ENCODE results near the gene HIGD1A. TPM values are rescaled to one million over a fixed set of nuclear protein-coding genes. Genes with fewer than 3 reads are reported as not detected.

The HIGD1A gene
- polyA plus RNA-seq, 1 of the 3 experiments (the other 2 are of a cell fraction) = 72.1 TPM

DNA sequence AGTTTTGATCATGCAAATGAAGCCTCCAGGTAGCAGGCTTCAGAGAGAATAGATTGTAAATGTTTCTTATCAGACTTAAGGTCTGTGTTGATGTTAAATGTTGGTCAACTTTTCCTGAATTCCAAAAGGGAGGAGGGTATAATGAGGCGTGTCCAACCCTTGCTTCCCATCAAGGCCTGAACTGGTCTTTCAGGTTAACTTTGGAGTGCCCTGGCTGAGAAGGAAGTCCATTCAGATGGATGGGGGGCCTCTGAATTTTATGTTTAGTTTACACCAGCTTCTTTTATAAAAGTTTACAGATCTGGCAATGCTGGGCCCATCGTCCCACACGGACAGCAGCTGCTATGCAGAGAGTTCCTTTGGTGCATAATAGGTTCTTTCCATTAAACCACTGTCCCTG is 40.2 kb downstream of the HIGD1A start:
- Histone ChIP-seq H3K27me3 (ENCODE audit: insufficient read depth) (no peaks in the 10 kb centered on the region), H3K9ac (no peak overlapping the region), H3K36me3 (replicated peaks in 1 of 2; ENCODE audit: control insufficient read depth in 1 of 2, insufficient read depth in 2 of 2, low read length in 1 of 2) (no peaks in the 10 kb centered on the region), H3K9me3 (no peaks in the 10 kb centered on the region), H3K4me1 (ENCODE audit: control insufficient read depth in 1 of 2, insufficient read depth in 2 of 2, low read depth in 1 of 2, low read length in 1 of 2) (peaks cover 0 to 18% of the 10 kb centered on the region in 2 experiments; a peak in 1 of 4 replicates), H3K27ac (ENCODE audit: low read depth in 2 of 2, low read length in 1 of 2) (no peak overlapping the region), H3K4me3 (ENCODE audit: low read depth in 2 of 2, low read length in 1 of 2) (no peak overlapping the region), H3F3A (replicated peaks; ENCODE audit: insufficient read depth) (no peaks in the 10 kb centered on the region), H3K79me2 (ENCODE audit: insufficient read depth) (no peaks in the 10 kb centered on the region), H4K20me1 (ENCODE audit: insufficient read depth) (no peaks in the 10 kb centered on the region), H3K9me2 (no peaks in the 10 kb centered on the region), H3K4me2 (no peak overlapping the region), H2AFZ (ENCODE audit: low read depth) (no peak overlapping the region)
- ChIA-PET POLR2A (no interaction called here), CTCF (interaction anchor here (2.2 to 2.9 kb wide), 2 partner anchors 16 to 19 kb away, joined by 5 to 16 read pairs; no protein-coding TSS in a partner anchor)
- WGBS (ENCODE audit: low lambda C conversion rate) = 95% methylated on average over 3 of the region's 3 CpGs
- DNase-seq = no peak
- TF ChIP-seq, protein P1, sequence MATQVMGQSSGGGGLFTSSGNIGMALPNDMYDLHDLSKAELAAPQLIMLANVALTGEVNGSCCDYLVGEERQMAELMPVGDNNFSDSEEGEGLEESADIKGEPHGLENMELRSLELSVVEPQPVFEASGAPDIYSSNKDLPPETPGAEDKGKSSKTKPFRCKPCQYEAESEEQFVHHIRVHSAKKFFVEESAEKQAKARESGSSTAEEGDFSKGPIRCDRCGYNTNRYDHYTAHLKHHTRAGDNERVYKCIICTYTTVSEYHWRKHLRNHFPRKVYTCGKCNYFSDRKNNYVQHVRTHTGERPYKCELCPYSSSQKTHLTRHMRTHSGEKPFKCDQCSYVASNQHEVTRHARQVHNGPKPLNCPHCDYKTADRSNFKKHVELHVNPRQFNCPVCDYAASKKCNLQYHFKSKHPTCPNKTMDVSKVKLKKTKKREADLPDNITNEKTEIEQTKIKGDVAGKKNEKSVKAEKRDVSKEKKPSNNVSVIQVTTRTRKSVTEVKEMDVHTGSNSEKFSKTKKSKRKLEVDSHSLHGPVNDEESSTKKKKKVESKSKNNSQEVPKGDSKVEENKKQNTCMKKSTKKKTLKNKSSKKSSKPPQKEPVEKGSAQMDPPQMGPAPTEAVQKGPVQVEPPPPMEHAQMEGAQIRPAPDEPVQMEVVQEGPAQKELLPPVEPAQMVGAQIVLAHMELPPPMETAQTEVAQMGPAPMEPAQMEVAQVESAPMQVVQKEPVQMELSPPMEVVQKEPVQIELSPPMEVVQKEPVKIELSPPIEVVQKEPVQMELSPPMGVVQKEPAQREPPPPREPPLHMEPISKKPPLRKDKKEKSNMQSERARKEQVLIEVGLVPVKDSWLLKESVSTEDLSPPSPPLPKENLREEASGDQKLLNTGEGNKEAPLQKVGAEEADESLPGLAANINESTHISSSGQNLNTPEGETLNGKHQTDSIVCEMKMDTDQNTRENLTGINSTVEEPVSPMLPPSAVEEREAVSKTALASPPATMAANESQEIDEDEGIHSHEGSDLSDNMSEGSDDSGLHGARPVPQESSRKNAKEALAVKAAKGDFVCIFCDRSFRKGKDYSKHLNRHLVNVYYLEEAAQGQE (IDR thresholded peaks at IDR 0.05; ENCODE audit: low read depth, low read length) = no peak
- no peak for TF ChIP-seq IRF3 (IDR thresholded peaks at IDR 0.05; ENCODE audit: low read depth, low read length)
- TF ChIP-seq, protein P2, sequence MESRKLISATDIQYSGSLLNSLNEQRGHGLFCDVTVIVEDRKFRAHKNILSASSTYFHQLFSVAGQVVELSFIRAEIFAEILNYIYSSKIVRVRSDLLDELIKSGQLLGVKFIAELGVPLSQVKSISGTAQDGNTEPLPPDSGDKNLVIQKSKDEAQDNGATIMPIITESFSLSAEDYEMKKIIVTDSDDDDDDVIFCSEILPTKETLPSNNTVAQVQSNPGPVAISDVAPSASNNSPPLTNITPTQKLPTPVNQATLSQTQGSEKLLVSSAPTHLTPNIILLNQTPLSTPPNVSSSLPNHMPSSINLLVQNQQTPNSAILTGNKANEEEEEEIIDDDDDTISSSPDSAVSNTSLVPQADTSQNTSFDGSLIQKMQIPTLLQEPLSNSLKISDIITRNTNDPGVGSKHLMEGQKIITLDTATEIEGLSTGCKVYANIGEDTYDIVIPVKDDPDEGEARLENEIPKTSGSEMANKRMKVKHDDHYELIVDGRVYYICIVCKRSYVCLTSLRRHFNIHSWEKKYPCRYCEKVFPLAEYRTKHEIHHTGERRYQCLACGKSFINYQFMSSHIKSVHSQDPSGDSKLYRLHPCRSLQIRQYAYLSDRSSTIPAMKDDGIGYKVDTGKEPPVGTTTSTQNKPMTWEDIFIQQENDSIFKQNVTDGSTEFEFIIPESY (IDR thresholded peaks at IDR 0.05; ENCODE audit: borderline replicate concordance, low read depth) = no peak
- no peak for TF ChIP-seq RXRA (IDR thresholded peaks at IDR 0.05; ENCODE audit: borderline replicate concordance, low read depth)
- no peak for TF ChIP-seq CTCF (IDR thresholded peaks at IDR 0.05)
- TF ChIP-seq NFIC (IDR thresholded peaks at IDR 0.05; ENCODE audit: borderline replicate concordance) = no peak
- TF ChIP-seq FOSL2 (IDR thresholded peaks at IDR 0.05; ENCODE audit: borderline replicate concordance, low read depth) = no peak
- no peak for TF ChIP-seq MXI1 (IDR thresholded peaks at IDR 0.05; ENCODE audit: low read depth, low read length)
- no peak for TF ChIP-seq SIN3A (IDR thresholded peaks at IDR 0.05; ENCODE audit: borderline replicate concordance, low read depth, low read length)
- TF ChIP-seq EZH2phosphoT487 (IDR thresholded peaks at IDR 0.05; ENCODE audit: borderline replicate concordance, low read depth) = no peak
- TF ChIP-seq SMC3 (IDR thresholded peaks at IDR 0.05; ENCODE audit: low read depth, low read length) = no peak

Measured in SK-N-SH (cell line).